Ammon's horn (tissue), 1 donor: ENCODE results near the gene HOXC6.
A peak's percentile ranks its signal among the peaks of the same experiment; 100 is the strongest.

Source experiments
- DNase-seq: peaks from one replicate; pipeline ENCODE4 v3.0.0-alpha.2; 2016; ENCODE audit warnings: low spot score

HOXC6 gene

GRCh38 chr12:54002915-54003389, 25.3 kb upstream of the HOXC6 start:
- DNase-seq = no peak

GRCh38 chr12:54003625-54004024, 24.6 kb upstream of the HOXC6 start:
- no peak for DNase-seq

DNA sequence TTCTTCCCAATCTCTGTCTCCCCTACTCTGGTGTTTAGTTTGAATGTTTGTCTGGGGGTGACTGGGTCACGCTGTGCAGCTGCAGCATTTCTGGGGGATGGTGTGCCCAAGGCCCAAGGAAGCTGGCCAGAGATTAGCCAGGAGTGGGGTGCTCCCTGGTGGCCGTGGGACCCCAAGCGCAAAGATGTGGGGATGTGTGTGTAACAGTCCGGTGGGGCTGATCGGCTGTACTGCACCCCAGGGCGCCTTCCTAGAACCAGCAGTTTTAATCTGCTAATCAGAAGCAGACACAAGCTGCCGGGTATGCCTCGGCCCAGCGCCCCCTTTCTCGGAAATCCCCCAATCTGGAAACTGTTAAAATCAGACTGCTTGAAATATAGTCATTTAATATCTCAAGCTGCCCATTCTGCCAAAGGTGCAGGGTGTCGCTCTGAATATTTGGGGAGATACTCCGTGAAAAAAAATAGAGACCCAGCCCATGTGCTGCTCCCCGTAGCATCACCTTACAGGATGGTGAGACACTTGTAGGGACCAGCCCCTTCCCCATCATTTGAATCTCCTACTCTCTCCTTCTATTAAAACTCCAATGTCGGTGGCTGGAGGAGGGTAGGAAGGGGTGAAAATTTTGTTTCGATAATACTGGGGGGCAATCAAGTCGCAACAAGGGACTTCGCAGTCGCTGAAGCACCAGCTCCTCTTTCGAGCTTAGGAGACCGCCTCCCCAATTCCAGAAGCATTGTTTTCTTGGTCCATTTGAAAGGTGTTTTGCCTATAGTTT, 24.0 kb upstream of the HOXC6 start:
- DNase-seq = no peak

DNA sequence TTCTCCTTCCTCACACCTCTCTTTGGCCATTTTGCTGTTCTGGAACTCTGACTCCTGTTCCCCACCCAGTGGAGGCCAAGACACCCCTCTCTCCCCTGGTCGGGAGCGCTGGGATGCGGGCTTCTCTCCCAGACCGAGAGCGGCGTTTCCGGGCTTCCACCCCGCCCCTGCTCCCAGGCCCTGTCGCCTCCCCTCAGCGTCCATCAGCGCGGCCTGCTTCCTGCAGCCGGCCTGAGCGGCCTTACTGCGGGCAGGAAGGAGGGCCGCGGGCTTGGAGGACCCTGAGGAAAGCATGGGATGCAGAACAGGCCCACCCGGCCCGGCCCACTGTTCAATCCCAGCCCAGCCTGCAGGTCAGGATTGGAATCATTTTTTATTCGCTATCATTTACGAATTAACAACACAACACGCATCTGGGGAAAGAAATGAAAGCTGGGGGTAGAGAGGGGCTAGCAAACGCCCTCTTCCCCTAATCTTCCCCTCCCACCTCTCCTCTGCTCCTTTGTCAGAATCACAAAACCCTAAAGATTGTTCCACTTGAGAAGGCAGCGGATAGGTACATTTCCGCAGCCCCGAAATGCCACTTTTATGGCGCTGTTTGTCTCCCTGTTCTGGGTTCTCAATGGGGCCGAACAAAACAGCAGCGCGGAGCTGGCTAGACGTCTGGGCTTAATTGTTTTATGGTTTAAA, 23.3 kb upstream of the HOXC6 start:
- no peak for DNase-seq

DNA sequence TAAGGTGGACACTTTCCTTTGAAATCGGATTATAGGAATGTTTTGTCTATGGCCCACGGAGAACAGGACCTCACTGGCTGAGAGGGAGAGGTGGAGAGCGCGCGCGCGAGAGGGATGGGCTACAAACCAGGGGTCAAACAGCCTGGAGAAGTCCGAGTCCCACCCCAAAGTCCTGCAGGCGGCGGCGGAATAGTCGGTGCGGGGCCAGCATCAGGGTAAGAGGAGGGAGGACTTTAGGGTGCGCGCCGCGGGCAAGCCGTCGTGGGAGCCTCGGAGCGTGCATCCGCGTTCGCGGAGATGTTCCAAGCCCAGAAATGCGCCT, 22.7 kb upstream of the HOXC6 start:
- DNase-seq = no peak

DNA sequence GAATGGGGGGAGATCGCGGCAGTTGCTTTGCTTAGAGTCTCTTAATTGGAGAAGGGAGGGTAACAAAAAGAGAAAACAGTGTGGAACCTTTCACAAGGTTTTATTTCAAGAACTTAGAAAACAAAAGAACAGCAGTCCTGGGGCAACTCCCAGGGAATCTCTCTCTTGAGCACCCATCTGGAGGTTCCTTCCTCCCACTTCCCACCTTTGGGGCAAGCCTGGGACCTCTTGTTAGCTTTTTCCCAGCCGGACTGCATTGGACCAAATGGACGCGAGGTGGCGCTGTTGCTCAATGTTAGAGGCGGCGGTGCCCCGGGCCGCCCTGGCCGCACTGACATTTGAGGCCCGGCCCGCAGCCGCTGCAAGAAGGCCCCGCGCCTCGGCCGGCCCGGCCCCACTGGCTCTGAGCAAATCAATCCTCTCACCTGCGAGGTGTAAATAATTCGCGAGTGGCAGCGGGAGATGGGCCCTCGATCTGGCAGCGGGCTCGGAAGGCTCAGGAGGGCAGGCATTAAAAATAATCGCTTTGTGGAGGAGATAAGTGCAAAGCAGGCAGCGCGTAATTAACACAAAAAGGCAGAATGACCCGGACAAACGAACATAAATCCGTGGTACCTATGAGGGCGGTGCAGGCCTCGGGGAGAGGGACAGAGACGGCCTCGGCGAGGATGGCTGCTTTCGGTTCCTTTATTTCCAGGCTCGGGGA, 22.2 kb upstream of the HOXC6 start:
- DNase-seq = peak; percentile 86

GRCh38 chr12:54006559-54007220, 21.6 kb upstream of the HOXC6 start:
- DNase-seq = no peak

DNA sequence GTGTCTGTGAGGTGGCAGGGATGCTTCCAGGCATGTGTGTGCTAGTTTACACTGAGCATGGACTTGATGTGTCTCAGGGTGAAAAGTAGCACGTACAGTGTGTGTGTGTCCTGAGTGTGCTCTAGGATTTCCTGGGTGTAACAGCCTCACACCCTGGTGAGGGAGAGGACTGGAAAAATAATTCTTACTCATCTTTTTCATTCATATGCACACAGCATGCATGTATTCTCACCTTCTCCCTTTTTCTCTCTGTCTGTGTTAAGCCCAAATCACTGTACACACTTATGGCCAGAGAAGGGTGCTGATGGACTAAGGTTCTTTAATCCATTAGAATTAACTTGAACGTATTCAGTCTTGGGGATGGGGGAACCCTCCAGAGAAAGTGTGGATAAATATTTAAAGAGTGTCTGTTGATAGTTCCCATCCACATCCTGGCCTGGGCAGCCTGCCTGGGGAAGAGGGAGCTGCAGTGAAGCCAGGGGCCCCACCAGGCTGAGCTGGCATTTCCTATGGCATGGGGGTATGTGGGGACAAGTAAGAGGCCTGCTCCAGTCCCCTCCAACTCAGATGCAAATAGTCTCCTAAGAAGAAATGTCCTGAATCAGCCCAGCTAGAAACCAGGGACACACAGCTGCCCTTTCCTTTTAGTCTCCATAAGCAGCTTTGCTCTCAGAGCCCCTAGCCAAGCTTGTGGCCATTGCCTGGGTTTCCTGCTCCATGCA, 20.5 kb upstream of the HOXC6 start:
- DNase-seq = no peak

DNA sequence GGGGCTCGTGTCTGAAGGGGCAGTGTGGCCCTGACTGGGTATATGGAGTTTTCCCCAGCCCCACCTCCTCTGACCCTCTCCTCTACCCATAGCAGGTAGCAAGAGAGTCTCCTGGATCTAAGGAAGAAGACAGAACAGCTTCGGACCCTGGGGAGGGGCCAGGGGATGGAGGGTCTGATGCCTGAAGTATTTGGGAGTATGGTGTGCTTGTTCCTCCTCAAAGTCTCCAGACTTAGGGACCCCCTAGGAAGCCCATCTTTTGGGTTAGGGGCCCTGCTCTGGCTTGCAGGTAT, 20.0 kb upstream of the HOXC6 start:
- no peak for DNase-seq

GRCh38 chr12:54009171-54010052, 18.8 kb upstream of the HOXC6 start:
- no peak for DNase-seq

DNA sequence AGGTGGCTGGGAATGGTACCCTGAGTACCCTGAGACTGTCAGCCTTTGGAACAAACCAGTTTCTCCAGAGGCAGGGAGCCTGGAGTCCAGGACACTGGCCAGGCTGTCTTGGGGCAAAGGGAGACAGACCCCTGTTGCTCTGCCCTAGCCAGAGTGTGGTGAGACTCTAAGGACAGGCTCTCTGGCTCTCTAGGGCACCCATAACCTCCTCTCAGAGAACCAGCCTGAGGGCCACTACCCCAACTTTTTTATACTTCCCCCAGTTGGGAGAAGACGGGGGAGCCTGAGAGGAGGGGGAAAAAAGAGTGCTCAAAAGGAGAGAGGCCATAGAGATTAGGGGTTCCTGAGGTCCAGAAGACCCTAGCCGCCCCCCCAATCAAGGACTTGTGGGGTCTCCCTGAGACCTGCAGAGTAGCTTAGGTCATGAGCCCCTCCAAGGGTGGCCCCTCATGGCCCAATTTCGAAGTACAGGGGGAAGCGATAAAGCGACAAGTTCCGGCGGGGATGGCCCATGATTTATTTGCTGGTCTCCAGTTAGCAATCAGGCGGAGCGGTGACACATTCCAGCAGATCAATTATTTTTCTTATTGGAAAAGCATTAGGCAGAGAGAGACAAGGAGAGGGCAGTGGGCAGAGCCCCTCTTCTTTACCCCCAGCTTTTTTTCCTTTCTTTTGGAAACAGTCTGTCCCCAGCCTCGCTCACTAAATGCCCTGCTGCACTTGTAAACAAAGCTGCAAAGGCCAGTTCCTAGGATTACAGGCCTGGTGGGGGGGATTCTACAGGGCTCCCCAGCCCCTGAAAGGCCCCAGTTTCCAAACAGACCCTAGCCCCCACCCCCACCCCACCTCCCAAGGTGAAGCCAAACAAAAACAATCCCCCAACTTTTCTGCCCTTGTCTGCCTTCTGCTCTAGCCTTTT, 17.9 kb upstream of the HOXC6 start:
- no peak for DNase-seq

DNA sequence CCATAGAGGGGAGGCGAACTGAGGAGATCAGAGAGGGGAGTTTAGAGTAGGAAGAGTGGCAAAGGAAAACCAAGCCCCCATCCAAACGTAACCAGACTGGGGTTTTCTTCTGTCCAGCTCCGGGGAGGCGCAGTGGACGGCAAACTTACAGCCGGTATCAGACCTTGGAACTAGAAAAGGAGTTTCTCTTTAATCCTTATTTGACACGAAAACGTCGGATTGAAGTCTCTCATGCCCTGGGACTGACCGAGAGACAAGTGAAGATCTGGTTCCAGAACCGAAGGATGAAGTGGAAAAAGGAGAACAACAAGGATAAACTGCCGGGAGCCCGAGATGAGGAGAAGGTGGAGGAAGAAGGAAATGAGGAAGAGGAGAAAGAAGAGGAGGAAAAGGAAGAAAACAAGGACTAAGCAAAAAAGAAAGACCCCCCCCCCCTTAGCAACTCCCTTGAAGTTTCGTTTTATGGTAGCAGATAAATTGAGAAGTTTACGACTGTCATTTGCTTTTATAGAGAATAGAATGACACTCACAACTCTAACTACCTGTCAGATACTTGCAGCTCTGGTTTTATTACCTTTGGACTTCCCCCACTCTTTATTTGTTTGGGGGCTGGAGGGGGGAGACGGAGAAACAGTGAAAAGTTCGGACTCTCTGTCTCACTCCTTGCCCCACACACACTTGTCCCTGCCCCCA, 17.1 kb upstream of the HOXC6 start:
- no peak for DNase-seq

DNA sequence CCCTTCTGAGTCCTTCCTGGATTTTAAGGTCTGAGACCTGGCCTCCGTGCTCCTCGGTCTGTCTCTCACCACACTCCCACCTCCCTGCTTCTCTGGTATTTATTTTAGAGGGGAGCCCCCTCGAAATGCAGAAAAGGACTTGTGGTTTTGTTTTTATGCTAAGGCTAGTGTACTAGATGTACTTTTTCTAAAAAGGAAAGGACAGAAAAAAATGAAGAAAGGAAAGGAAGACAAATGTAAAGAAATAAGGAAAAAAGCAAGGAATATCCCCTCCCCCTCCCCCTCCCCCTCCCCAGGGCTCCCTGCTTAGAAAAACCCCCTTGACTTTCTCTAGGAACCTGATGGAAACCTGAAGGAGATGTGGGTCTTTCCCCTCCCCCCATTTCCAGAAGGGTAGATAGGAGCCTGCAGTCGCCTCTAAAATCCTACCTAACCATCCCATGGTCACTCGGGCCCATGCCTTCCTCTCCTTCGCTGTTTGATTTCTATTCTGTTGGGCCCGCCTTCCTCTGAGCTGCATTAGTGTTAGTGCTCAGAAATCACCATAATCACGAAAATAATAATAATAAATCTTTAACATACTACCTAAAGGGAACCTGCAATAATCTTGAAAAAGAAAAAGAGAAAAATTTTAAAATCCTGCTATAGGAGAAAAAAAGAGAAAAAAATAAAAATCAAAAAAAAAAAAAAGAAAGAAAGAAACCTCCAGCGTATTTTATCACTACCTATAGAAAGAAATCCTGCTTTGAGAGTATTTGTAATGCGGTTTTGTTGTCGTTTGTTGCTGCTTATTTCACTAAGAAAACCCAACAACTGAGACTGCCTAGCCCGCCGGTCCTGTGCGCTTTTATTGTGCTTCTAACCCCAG, 16.3 kb upstream of the HOXC6 start:
- no peak for DNase-seq

DNA sequence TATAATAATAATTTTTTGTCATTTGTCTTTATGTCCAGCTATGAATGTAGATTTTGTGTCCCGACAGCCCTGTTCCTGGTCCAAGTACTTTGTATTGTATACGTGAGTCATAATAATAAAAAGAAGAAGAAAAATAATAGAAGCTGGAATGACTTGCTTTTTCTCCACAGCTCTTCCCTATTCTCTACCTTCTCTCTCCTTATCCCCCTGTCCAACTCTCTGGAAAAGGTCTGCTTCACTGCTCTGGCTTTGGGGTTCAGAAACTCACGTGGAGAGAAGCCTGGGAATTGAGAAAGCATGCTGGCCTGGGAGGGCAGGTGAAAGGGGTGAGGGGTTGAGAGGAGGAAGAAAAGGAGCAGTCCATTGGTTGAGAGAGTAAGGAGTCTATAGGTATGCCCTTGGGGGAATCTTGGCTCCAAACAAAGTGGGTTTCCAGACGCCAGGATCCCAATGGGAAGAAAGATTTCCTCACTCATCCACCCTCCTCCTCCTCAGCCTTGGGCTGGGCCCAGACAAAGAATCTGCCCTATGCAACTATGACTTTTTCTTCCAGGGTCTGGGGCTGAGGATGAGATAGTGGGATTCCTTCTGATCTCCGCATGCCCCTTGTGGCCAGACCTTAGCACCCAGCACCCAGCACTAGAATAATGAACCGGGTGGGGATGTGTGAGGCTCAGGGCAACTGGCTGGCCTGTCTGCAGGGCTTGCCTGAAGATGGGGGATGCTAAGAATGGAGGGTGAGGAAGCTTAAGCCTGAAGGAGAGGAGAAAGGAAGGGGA, 15.4 kb upstream of the HOXC6 start:
- no peak for DNase-seq

GRCh38 chr12:54014377-54015017, 13.7 kb upstream of the HOXC6 start:
- no peak for DNase-seq

- no peak for DNase-seq
Measured at GRCh38 chr12:54015018-54015931, 13.0 kb upstream of the HOXC6 start.
